ENCODE results near the gene PTPRG. TPM values are rescaled to one million over a fixed set of nuclear protein-coding genes. Genes with fewer than 3 reads are reported as not detected.
"Not testable (repeated sequence)": the region's sequence is repeated elsewhere in the genome, so short reads cannot be mapped to it uniquely, and the experiment has no call there.

The PTPRG gene
- total and polyA plus RNA-seq, 2 experiments from 2014 or later, result 11.5 to 39.6 TPM

GRCh38 chr3:61748288-61748687 lies 186.9 kb downstream of the PTPRG start:
- 79 to 80% methylated on average over 3 of the region's 3 CpGs for WGBS, 2 experiments (ENCODE audit: low coverage in 1 of 2, low lambda C conversion rate in 2 of 2, missing lambda C conversion rate in 2 of 2)
- no peak for TF ChIP-seq EZH2 (IDR thresholded peaks at IDR 0.05; ENCODE audit: insufficient read depth, poor library complexity, severe bottlenecking)
- no peak for TF ChIP-seq EZH2phosphoT487 (IDR thresholded peaks at IDR 0.05; ENCODE audit: insufficient read depth, low read depth)
- H2AFZ ChIP-seq, result no peak overlapping the region

DNA sequence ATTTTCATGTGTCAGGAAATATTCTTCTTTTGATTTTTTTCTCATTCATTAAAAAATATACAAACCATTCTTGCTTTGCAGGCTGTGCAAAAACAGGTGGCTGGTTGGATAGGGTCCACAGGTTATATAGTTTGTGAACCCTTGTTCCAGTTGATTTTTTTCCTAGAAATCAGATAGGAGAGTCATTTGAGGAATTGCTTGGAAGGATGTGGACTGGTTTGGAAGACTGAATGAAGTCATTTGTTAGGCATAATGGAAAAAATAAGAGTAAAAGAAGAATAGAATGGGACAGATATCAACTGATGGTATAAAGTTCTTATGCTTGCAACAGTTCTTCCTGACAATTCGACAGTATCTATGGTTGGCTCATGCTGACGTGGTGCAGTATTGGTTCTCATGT lies 189.4 kb downstream of the PTPRG start:
- DNase-seq, result no peak
- no peak overlapping the region for H3K27ac ChIP-seq
- no peaks in the 10 kb centered on the region for H3K36me3 ChIP-seq (ENCODE audit: low read depth)
- no peaks in the 10 kb centered on the region for H3K27me3 ChIP-seq (replicated peaks; ENCODE audit: insufficient read depth)
- 82 to 90% methylated on average over 2 of the region's 2 CpGs for WGBS, 2 experiments (ENCODE audit: low coverage in 1 of 2, low lambda C conversion rate in 2 of 2, missing lambda C conversion rate in 2 of 2)
- no peak overlapping the region for H2AFZ ChIP-seq
- H3K4me1 ChIP-seq (ENCODE audit: insufficient read depth), result no peaks in the 10 kb centered on the region
- H3K9ac ChIP-seq, result no peak overlapping the region
- H3K9me3 ChIP-seq (ENCODE audit: low read depth), result no peaks in the 10 kb centered on the region
- no peak overlapping the region for H3K4me3 ChIP-seq
- H3K9me2 ChIP-seq (ENCODE audit: insufficient read depth), result no peaks in the 10 kb centered on the region; the same call in 1 of the 2 replicates
- H3K4me2 ChIP-seq (ENCODE audit: unreplicated experiment), result no peak overlapping the region
- no peaks in the 10 kb centered on the region for H3F3A ChIP-seq (ENCODE audit: insufficient read depth)
- in situ Hi-C loops (cut with MboI), result no loop called here
- H3K79me2 ChIP-seq (ENCODE audit: insufficient read depth), result 0 out of 2 replicates have a peak, but pooled peaks cover 5% of the 10 kb centered on the region
- TF ChIP-seq EZH2 (IDR thresholded peaks at IDR 0.05; ENCODE audit: insufficient read depth, poor library complexity, severe bottlenecking) (no peak), EZH2phosphoT487 (IDR thresholded peaks at IDR 0.05; ENCODE audit: insufficient read depth, low read depth) (no peak)
- no peaks in the 10 kb centered on the region for H4K20me1 ChIP-seq (ENCODE audit: insufficient read depth)

More at GRCh38 chr3:61748288-61748687, 186.9 kb downstream of the PTPRG start:
- H3F3A ChIP-seq (ENCODE audit: insufficient read depth), result no peaks in the 10 kb centered on the region
- DNase-seq, result no peak
- H3K79me2 ChIP-seq (ENCODE audit: insufficient read depth), result peaks cover 14% of the 10 kb centered on the region; the same call in 1 of the 2 replicates
- H3K9ac ChIP-seq, result no peak overlapping the region
- no peaks in the 10 kb centered on the region for H4K20me1 ChIP-seq (ENCODE audit: insufficient read depth)
- no peak overlapping the region for H3K4me2 ChIP-seq (ENCODE audit: unreplicated experiment)
- no peaks in the 10 kb centered on the region for H3K36me3 ChIP-seq (ENCODE audit: low read depth)
- H3K27me3 ChIP-seq (replicated peaks; ENCODE audit: insufficient read depth), result no peaks in the 10 kb centered on the region
- H3K4me1 ChIP-seq (ENCODE audit: insufficient read depth), result no peaks in the 10 kb centered on the region
- no peaks in the 10 kb centered on the region for H3K9me3 ChIP-seq (ENCODE audit: low read depth)
- no peaks in the 10 kb centered on the region; the same call in 1 of the 2 replicates for H3K9me2 ChIP-seq (ENCODE audit: insufficient read depth)
- in situ Hi-C loops (cut with MboI), result no loop called here
- H3K4me3 ChIP-seq, result no peak overlapping the region
- H3K27ac ChIP-seq, result no peak overlapping the region

DNA sequence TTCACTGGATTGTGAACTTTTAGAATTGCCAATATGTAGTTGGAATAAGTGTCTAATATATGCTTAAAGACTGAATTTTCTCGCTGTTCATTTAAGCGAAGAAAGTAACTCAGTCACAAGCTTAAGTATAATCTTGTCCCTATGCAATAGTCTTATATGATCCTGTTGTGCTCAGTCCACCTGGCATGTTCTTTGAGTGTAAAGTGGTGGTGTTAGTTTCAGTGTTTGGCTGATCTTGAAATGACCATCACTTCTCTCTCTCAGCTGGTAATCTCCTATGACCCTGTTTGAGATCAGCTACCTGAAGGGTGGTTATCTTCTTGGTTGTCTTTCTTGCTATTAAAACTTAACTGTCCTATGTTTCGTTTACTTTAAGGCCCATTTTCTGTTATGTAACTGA lies 197.5 kb downstream of the PTPRG start:
- no peaks in the 10 kb centered on the region for H3K4me1 ChIP-seq (ENCODE audit: insufficient read depth)
- H3K36me3 ChIP-seq (ENCODE audit: low read depth), result no peaks in the 10 kb centered on the region
- no peaks in the 10 kb centered on the region for H3K27me3 ChIP-seq (replicated peaks; ENCODE audit: insufficient read depth)
- no peaks in the 10 kb centered on the region; the same call in 1 of the 2 replicates for H3K79me2 ChIP-seq (ENCODE audit: insufficient read depth)
- H3K4me3 ChIP-seq, result no peak overlapping the region
- no peaks in the 10 kb centered on the region for H3K9me2 ChIP-seq (ENCODE audit: insufficient read depth)
- no peak for DNase-seq
- TF ChIP-seq EZH2phosphoT487 (IDR thresholded peaks at IDR 0.05; ENCODE audit: insufficient read depth, low read depth) (no peak), EZH2 (IDR thresholded peaks at IDR 0.05; ENCODE audit: insufficient read depth, poor library complexity, severe bottlenecking) (no peak)
- no peaks in the 10 kb centered on the region for H4K20me1 ChIP-seq (ENCODE audit: insufficient read depth)
- H3K4me2 ChIP-seq (ENCODE audit: unreplicated experiment), result no peak overlapping the region
- H2AFZ ChIP-seq, result no peak overlapping the region
- 97% methylated on average over 3 of the region's 3 CpGs for WGBS, 2 experiments (ENCODE audit: low coverage in 1 of 2, low lambda C conversion rate in 2 of 2, missing lambda C conversion rate in 2 of 2)
- no peak overlapping the region for H3K9ac ChIP-seq
- H3K27ac ChIP-seq, result no peak overlapping the region
- no peaks in the 10 kb centered on the region for H3K9me3 ChIP-seq (ENCODE audit: low read depth)
- in situ Hi-C loops (cut with MboI), result no loop called here
- H3F3A ChIP-seq (ENCODE audit: insufficient read depth), result no peaks in the 10 kb centered on the region

GRCh38 chr3:61760783-61761182 lies 199.4 kb downstream of the PTPRG start:
- H3K79me2 ChIP-seq (ENCODE audit: insufficient read depth); H3K27ac ChIP-seq; H3K9me3 ChIP-seq (ENCODE audit: low read depth); DNase-seq; H3K4me3 ChIP-seq; H3K4me2 ChIP-seq (ENCODE audit: unreplicated experiment); H4K20me1 ChIP-seq (ENCODE audit: insufficient read depth); H3F3A ChIP-seq (ENCODE audit: insufficient read depth); H3K27me3 ChIP-seq (replicated peaks; ENCODE audit: insufficient read depth); H3K9ac ChIP-seq; H3K4me1 ChIP-seq (ENCODE audit: insufficient read depth); in situ Hi-C loops (cut with MboI); H3K36me3 ChIP-seq (ENCODE audit: low read depth); H3K9me2 ChIP-seq (ENCODE audit: insufficient read depth); H2AFZ ChIP-seq: not testable (repeated sequence)
- WGBS, 2 experiments (ENCODE audit: low coverage in 1 of 2, low lambda C conversion rate in 2 of 2, missing lambda C conversion rate in 2 of 2), result 94 to 98% methylated on average over 2 of the region's 2 CpGs

Data from GM23248 (cell line).